Measurements from ENCODE around the gene COX5A.

Gene COX5A

GRCh38 chr15:74937590-74938371 is at the start of gene COX5A:
TSS of gene COX5A (minus strand) at chr15:74938073. CDS start at chr15:74938014, 59 bp downstream.
- peak; percentile 94 for DNase-seq

GRCh38 chr15:74983725-74984231 is 45.9 kb upstream of the COX5A start:
- no peak for DNase-seq

- no peak for DNase-seq
Observed at GRCh38 chr15:74982183-74982582, 44.3 kb upstream of the COX5A start.

GRCh38 chr15:74978503-74978902 is 40.6 kb upstream of the COX5A start:
- DNase-seq: no peak

GRCh38 chr15:74978077-74978476 is 40.2 kb upstream of the COX5A start:
- no peak for DNase-seq

GRCh38 chr15:74977599-74977998 is 39.7 kb upstream of the COX5A start:
- DNase-seq: no peak

GRCh38 chr15:74976159-74976558 is 38.3 kb upstream of the COX5A start:
- no peak for DNase-seq

GRCh38 chr15:74967670-74968069 is 29.8 kb upstream of the COX5A start:
- no peak for DNase-seq

GRCh38 chr15:74964794-74965193 is 26.9 kb upstream of the COX5A start:
- no peak for DNase-seq

GRCh38 chr15:74963213-74963612 is 25.3 kb upstream of the COX5A start:
- DNase-seq: no peak

GRCh38 chr15:74962671-74963070 is 24.8 kb upstream of the COX5A start:
- DNase-seq: no peak

- DNase-seq: no peak
Observed at GRCh38 chr15:74962219-74962618, 24.3 kb upstream of the COX5A start.

- DNase-seq: no peak
Observed at GRCh38 chr15:74961616-74962015, 23.7 kb upstream of the COX5A start.

- no peak for DNase-seq
Observed at GRCh38 chr15:74960995-74961588, 23.2 kb upstream of the COX5A start.

- no peak for DNase-seq
Observed at GRCh38 chr15:74960286-74960685, 22.4 kb upstream of the COX5A start.

GRCh38 chr15:74959586-74959939 is 21.7 kb upstream of the COX5A start:
- DNase-seq: no peak

GRCh38 chr15:74958908-74959585 is 21.2 kb upstream of the COX5A start:
- no peak for DNase-seq

GRCh38 chr15:74958320-74958907 is 20.5 kb upstream of the COX5A start:
- DNase-seq: no peak

GRCh38 chr15:74957476-74958035 is 19.7 kb upstream of the COX5A start:
- DNase-seq: no peak

- peak; percentile 70 for DNase-seq
Observed at GRCh38 chr15:74956648-74957475, 19.0 kb upstream of the COX5A start, which contains the start of gene RPP25. TSS of gene RPP25 (minus strand) at chr15:74956772. CDS start at chr15:74956583, 189 bp downstream.

- DNase-seq: peak; percentile 68
Observed at GRCh38 chr15:74955796-74956647, 18.1 kb upstream of the COX5A start.
